ENCODE data around the gene CEP170B. TPM values are rescaled to one million over a fixed set of nuclear protein-coding genes. Genes with fewer than 3 reads are reported as not detected.
A peak's percentile ranks its signal among the peaks of the same experiment; 100 is the strongest.

The CEP170B gene
- total RNA-seq, 4 donors from 2014 or later = 1.2 to 28.8 (median 8.3) TPM

GRCh38 chr14:104871656-104872468, 6.8 kb downstream of the CEP170B start:
- no peak for TF ChIP-seq CTCF (IDR thresholded peaks at IDR 0.05)
- TF ChIP-seq POLR2A (IDR thresholded peaks at IDR 0.05) = no peak
- H3K9me3 ChIP-seq = no peaks in the 10 kb centered on the region
- no peaks in the 10 kb centered on the region for H3K36me3 ChIP-seq
- H3K27ac ChIP-seq = no peak overlapping the region
- H3K4me3 ChIP-seq = no peak overlapping the region
- H3K27me3 ChIP-seq = no peaks in the 10 kb centered on the region
- intact Hi-C loops (cut with DNase I; ENCODE audit: low total_unique reads) = no loop called here
- H3K4me1 ChIP-seq = no peaks in the 10 kb centered on the region
- no peak for DNase-seq

- H3K27ac ChIP-seq = no peak overlapping the region
- H3K27me3 ChIP-seq = no peaks in the 10 kb centered on the region
- no peaks in the 10 kb centered on the region for H3K36me3 ChIP-seq
- intact Hi-C loops (cut with DNase I; ENCODE audit: low total_unique reads) = no loop called here
- H3K9me3 ChIP-seq = no peaks in the 10 kb centered on the region
- peak in 1 of 2 donors; percentile 14 for DNase-seq
- TF ChIP-seq POLR2A (IDR thresholded peaks at IDR 0.05) (no peak), CTCF (IDR thresholded peaks at IDR 0.05) (no peak)
- no peaks in the 10 kb centered on the region for H3K4me1 ChIP-seq
- no peak overlapping the region for H3K4me3 ChIP-seq
Measured at GRCh38 chr14:104872469-104873341, 7.6 kb downstream of the CEP170B start.

DNA sequence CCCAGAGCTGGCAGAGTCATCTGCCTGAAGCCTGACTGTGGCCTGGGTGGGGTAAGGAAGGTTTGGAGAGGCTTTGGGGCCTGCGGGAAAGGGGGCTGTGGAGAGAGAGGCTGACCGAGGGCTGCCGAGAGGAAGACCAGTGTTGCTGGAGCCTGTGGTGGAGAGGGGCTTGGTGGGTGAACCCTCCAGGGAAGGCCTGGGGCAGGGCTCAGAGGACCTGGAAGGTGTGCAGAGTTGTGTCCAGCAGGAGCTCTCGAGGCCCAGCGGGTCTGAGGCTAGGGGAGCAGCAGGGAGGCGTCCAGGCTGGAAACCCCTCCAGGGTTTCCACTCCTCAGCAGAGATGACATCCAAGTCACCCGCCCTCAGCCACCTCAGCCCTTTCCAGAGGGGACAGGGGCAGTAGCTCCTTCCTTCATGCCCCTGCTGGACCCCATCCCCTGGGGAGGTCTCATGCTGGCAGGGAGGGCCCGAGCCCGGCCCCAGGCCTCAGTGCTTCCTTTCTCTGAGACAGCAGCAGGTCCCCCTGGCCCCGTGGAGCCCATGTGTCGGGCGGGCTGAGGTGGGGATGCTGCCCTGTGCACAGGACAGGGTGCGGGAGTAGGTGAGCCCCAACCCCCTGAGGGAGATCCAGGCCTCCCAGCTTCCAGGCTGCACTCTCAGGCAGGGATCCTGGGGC, 8.4 kb downstream of the CEP170B start:
- DNase-seq = peak in 1 of 2 donors; percentile 14
- intact Hi-C loops (cut with DNase I; ENCODE audit: low total_unique reads) = no loop called here
- H3K27me3 ChIP-seq = no peaks in the 10 kb centered on the region

GRCh38 chr14:104874110-104874531, 9.1 kb downstream of the CEP170B start:
- TF ChIP-seq POLR2A (IDR thresholded peaks at IDR 0.05) (no peak), CTCF (IDR thresholded peaks at IDR 0.05) (no peak)
- H3K4me3 ChIP-seq = no peak overlapping the region
- H3K36me3 ChIP-seq = no peaks in the 10 kb centered on the region
- DNase-seq = no peak
- H3K9me3 ChIP-seq = no peaks in the 10 kb centered on the region
- H3K27me3 ChIP-seq = no peaks in the 10 kb centered on the region
- intact Hi-C loops (cut with DNase I; ENCODE audit: low total_unique reads) = no loop called here
- no peaks in the 10 kb centered on the region for H3K4me1 ChIP-seq
- no peak overlapping the region for H3K27ac ChIP-seq

More for the DNA sequence above, 8.4 kb downstream of the CEP170B start:
- H3K4me3 ChIP-seq = no peak overlapping the region
- H3K27ac ChIP-seq = no peak overlapping the region
- no peaks in the 10 kb centered on the region for H3K4me1 ChIP-seq
- H3K9me3 ChIP-seq = no peaks in the 10 kb centered on the region
- TF ChIP-seq POLR2A (IDR thresholded peaks at IDR 0.05) (no peak), CTCF (IDR thresholded peaks at IDR 0.05) (no peak)
- no peaks in the 10 kb centered on the region for H3K36me3 ChIP-seq

Data from uterus (tissue), 4 donors.